ENCODE measurements around the gene PPP1R10.

PPP1R10 gene

DNA sequence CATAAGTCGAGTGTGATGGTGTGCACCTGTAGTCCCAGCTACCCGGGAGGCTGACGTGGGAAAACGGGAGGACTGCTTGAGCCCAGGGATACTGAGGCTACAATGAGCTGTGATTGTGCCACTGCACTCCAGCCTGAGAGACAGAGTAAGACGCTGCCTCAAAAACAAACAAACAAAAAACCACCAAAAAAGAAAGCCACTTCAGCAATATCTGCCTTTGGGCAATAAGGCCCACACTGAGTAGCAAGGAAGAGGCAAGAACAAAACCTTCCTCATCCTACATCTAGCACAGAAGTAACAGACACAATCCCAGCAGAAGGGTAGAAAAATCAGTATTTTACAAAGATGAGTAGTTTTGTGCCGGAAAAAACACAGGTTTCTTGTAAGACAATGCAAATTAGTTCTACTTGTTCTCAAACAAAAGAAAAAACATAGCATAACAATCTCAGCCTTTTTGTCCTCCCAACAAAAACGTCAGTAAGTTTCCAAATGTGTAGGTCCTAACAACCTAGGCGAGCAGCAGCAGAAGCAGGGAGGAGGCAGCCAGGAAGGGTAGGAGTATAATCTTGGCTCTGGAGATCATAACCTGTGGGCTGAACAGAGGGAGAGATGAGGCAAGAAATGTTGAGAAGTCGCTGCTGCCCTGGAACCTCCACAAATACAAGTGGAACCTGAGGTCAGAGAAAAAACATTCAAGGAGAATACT lies 5.7 kb downstream of the PPP1R10 start:
- TF ChIP-seq, protein P1, sequence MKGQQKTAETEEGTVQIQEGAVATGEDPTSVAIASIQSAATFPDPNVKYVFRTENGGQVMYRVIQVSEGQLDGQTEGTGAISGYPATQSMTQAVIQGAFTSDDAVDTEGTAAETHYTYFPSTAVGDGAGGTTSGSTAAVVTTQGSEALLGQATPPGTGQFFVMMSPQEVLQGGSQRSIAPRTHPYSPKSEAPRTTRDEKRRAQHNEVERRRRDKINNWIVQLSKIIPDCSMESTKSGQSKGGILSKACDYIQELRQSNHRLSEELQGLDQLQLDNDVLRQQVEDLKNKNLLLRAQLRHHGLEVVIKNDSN (IDR thresholded peaks at IDR 0.05), result no peak
- no peak for TF ChIP-seq TEAD4 (IDR thresholded peaks at IDR 0.05)
- TF ChIP-seq YY1 (IDR thresholded peaks at IDR 0.05; ENCODE audit: low read depth), result no peak
- TF ChIP-seq, protein P2, sequence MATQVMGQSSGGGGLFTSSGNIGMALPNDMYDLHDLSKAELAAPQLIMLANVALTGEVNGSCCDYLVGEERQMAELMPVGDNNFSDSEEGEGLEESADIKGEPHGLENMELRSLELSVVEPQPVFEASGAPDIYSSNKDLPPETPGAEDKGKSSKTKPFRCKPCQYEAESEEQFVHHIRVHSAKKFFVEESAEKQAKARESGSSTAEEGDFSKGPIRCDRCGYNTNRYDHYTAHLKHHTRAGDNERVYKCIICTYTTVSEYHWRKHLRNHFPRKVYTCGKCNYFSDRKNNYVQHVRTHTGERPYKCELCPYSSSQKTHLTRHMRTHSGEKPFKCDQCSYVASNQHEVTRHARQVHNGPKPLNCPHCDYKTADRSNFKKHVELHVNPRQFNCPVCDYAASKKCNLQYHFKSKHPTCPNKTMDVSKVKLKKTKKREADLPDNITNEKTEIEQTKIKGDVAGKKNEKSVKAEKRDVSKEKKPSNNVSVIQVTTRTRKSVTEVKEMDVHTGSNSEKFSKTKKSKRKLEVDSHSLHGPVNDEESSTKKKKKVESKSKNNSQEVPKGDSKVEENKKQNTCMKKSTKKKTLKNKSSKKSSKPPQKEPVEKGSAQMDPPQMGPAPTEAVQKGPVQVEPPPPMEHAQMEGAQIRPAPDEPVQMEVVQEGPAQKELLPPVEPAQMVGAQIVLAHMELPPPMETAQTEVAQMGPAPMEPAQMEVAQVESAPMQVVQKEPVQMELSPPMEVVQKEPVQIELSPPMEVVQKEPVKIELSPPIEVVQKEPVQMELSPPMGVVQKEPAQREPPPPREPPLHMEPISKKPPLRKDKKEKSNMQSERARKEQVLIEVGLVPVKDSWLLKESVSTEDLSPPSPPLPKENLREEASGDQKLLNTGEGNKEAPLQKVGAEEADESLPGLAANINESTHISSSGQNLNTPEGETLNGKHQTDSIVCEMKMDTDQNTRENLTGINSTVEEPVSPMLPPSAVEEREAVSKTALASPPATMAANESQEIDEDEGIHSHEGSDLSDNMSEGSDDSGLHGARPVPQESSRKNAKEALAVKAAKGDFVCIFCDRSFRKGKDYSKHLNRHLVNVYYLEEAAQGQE (IDR thresholded peaks at IDR 0.05; ENCODE audit: low read depth), result no peak
- no peak for TF ChIP-seq RAD21 (IDR thresholded peaks at IDR 0.05; ENCODE audit: low read depth)
- TF ChIP-seq EP300 (IDR thresholded peaks at IDR 0.05; ENCODE audit: borderline replicate concordance), result no peak
- no peak for TF ChIP-seq CEBPB (IDR thresholded peaks at IDR 0.05)
- TF ChIP-seq NFIC (IDR thresholded peaks at IDR 0.05), result no peak
- TF ChIP-seq CREB1 (IDR thresholded peaks at IDR 0.05; ENCODE audit: low read depth), result no peak
- TF ChIP-seq TAF1 (IDR thresholded peaks at IDR 0.05; ENCODE audit: low read depth), result no peak
- TF ChIP-seq FOXM1 (IDR thresholded peaks at IDR 0.05; ENCODE audit: borderline replicate concordance, low read depth), result no peak

DNA sequence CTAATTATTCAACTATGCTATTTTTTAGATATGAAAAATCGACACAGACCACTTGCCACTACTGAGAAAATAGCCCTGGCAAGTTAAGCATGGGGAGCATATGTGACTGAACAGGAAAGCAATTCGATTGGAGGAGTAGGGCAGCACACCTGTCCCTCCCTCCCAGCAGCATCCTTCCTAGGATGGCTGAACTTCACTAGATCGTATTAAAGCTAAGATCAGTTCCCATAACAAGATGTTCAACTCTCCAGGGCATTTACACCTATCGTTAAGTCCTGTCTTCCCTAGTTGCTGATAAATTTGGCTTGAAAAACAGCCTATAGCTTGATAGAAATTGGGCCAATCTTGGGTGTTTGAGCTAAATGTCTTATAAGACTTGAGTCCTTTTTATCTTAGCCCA lies 7.0 kb downstream of the PPP1R10 start:
- TF ChIP-seq EGR1 (IDR thresholded peaks at IDR 0.05), result no peak

- TF ChIP-seq, protein P2 (IDR thresholded peaks at IDR 0.05; ENCODE audit: low read depth), result no peak
- no peak for TF ChIP-seq RAD21 (IDR thresholded peaks at IDR 0.05; ENCODE audit: low read depth)
Observed at GRCh38 chr6:30603961-30604360, 13.1 kb downstream of the PPP1R10 start.

DNA sequence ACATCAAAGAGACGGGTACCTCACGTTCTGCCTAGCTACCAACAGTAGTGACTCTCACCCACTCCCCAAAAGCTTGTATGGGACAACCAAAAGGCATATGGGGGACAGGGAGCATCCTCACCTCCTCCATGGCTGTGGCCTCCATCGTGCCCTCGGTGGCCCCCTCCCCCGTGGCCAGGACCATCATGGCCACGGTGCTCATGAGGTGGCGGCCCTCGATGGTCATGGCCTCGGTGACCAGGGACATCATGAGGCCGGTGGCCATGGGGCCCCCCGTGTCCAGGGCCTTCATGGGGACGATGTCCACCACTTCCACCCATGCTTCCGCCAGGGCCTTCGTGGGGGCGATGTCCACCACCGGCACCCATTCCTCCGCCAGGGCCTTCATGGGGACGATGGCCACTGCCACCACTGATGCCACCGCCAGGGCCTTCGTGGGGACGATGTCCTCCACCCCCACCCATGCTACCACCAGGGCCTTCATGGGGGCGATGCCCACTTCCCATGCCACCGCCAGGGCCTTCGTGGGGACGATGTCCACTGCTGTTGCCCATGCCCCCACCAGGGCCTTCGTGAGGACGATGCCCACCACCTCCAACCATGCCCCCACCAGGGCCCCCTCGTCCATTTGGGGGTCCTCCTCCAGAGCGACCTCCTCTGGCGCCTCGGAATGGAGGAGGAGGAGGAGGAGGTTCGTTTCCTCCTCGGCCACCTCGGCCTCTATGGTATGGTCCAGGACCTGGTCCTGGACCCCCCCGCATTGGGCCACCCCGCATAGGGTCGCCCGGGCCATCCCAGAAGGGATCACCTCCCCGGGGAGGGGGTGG lies 15.0 kb downstream of the PPP1R10 start:
- TF ChIP-seq CREB1 (IDR thresholded peaks at IDR 0.05; ENCODE audit: low read depth) (no peak), TEAD4 (IDR thresholded peaks at IDR 0.05) (no peak), EP300 (IDR thresholded peaks at IDR 0.05; ENCODE audit: borderline replicate concordance) (no peak), YY1 (IDR thresholded peaks at IDR 0.05; ENCODE audit: low read depth) (no peak), NFIC (IDR thresholded peaks at IDR 0.05) (no peak), RAD21 (IDR thresholded peaks at IDR 0.05; ENCODE audit: low read depth) (no peak), TAF1 (IDR thresholded peaks at IDR 0.05; ENCODE audit: low read depth) (no peak)
- TF ChIP-seq, protein P3, sequence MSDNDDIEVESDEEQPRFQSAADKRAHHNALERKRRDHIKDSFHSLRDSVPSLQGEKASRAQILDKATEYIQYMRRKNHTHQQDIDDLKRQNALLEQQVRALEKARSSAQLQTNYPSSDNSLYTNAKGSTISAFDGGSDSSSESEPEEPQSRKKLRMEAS (IDR thresholded peaks at IDR 0.05), result no peak
- TF ChIP-seq, protein P2 (IDR thresholded peaks at IDR 0.05; ENCODE audit: low read depth), result no peak
- TF ChIP-seq, protein P1 (IDR thresholded peaks at IDR 0.05), result no peak

- TF ChIP-seq FOXM1 (IDR thresholded peaks at IDR 0.05; ENCODE audit: borderline replicate concordance, low read depth) (no peak), TEAD4 (IDR thresholded peaks at IDR 0.05) (no peak), TCF12 (IDR thresholded peaks at IDR 0.05; ENCODE audit: low read depth) (no peak), NFIC (IDR thresholded peaks at IDR 0.05) (no peak), TAF1 (IDR thresholded peaks at IDR 0.05; ENCODE audit: low read depth) (no peak), EGR1 (IDR thresholded peaks at IDR 0.05) (no peak)
- TF ChIP-seq, protein P1 (IDR thresholded peaks at IDR 0.05), result no peak
- TF ChIP-seq, protein P3 (IDR thresholded peaks at IDR 0.05), result no peak
Observed at GRCh38 chr6:30601436-30601814, 15.6 kb downstream of the PPP1R10 start.
